Neural cell (in vitro differentiated cells): ENCODE measurements around the gene LPIN2.

Experiments
- CTCF ChIP-seq: fragments of 450-650 bp; IDR thresholded peaks from 2 replicates; pipeline ENCODE4 v1.5.1; 2014; ENCODE audit warnings: antibody characterized with exemption, mild to moderate bottlenecking, moderate library complexity; ENCODE audit not compliant: poor library complexity, severe bottlenecking
- EP300 ChIP-seq: fragments of 450-650 bp; conservative IDR thresholded peaks from 2 replicates; pipeline ENCODE4 v1.6.1; 2014; ENCODE audit warnings: antibody characterized with exemption, mild to moderate bottlenecking, moderate library complexity; ENCODE audit not compliant: poor library complexity, severe bottlenecking
- EZH2 ChIP-seq: fragments of 200-600, 300-800 bp; shearing (Covaris generic), sonication (generic); IDR thresholded peaks from 2 replicates; pipeline ENCODE4 v1.6.1; 2014; ENCODE audit warnings: antibody characterized with exemption, low read length, borderline replicate concordance, mild to moderate bottlenecking; ENCODE audit not compliant: insufficient read depth, poor library complexity, severe bottlenecking
- MXI1 ChIP-seq: fragments of 450-650 bp; conservative IDR thresholded peaks from 2 replicates; pipeline ENCODE4 v1.6.1; 2014; ENCODE audit warnings: antibody characterized with exemption, mild to moderate bottlenecking; ENCODE audit not compliant: poor library complexity, severe bottlenecking
- POLR2AphosphoS5 ChIP-seq: IDR thresholded peaks from 2 replicates; pipeline ENCODE4 v1.6.1; 2012
- RAD21 ChIP-seq: fragments of 450-650 bp; conservative IDR thresholded peaks from 2 replicates; pipeline ENCODE4 v1.6.1; 2014; ENCODE audit warnings: antibody characterized with exemption, mild to moderate bottlenecking, moderate library complexity
- REST ChIP-seq: IDR thresholded peaks from 2 replicates; pipeline ENCODE4 v1.6.1; 2012; ENCODE audit warnings: borderline replicate concordance
- SMC3 ChIP-seq: fragments of 450-650 bp; conservative IDR thresholded peaks from 2 replicates; pipeline ENCODE4 v1.6.1; 2014; ENCODE audit warnings: antibody characterized with exemption, mild to moderate bottlenecking, moderate library complexity; ENCODE audit not compliant: poor library complexity

- TF ChIP-seq CTCF (no peak), EZH2 (no peak), MXI1 (no peak), REST (no peak), POLR2AphosphoS5 (no peak), RAD21 (no peak), EP300 (no peak), SMC3 (no peak)
These were observed 27.9 kb upstream of the LPIN2 start for GRCh38 chr18:3040881-3041280.
